Neural cell (in vitro differentiated cells): Measurements from ENCODE around the gene ANKRD65.

ENCODE experiments used
- EZH2 ChIP-seq: fragments of 200-600, 300-800 bp; shearing (Covaris generic), sonication (generic); IDR thresholded peaks from 2 replicates; pipeline ENCODE4 v1.6.1; 2014; ENCODE audit warnings: antibody characterized with exemption, low read length, borderline replicate concordance, mild to moderate bottlenecking; ENCODE audit not compliant: insufficient read depth, poor library complexity, severe bottlenecking
- MXI1 ChIP-seq: fragments of 450-650 bp; conservative IDR thresholded peaks from 2 replicates; pipeline ENCODE4 v1.6.1; 2014; ENCODE audit warnings: antibody characterized with exemption, mild to moderate bottlenecking; ENCODE audit not compliant: poor library complexity, severe bottlenecking
- POLR2AphosphoS5 ChIP-seq: IDR thresholded peaks from 2 replicates; pipeline ENCODE4 v1.6.1; 2012
- RAD21 ChIP-seq: fragments of 450-650 bp; conservative IDR thresholded peaks from 2 replicates; pipeline ENCODE4 v1.6.1; 2014; ENCODE audit warnings: antibody characterized with exemption, mild to moderate bottlenecking, moderate library complexity
- SMC3 ChIP-seq: fragments of 450-650 bp; conservative IDR thresholded peaks from 2 replicates; pipeline ENCODE4 v1.6.1; 2014; ENCODE audit warnings: antibody characterized with exemption, mild to moderate bottlenecking, moderate library complexity; ENCODE audit not compliant: poor library complexity
- TF ChIP-seq, protein P1 (sequence below): fragments of 450-650 bp; IDR thresholded peaks from 2 replicates; pipeline ENCODE4 v1.5.1; 2014; ENCODE audit warnings: antibody characterized with exemption, mild to moderate bottlenecking, moderate library complexity; ENCODE audit not compliant: poor library complexity, severe bottlenecking
- TF ChIP-seq, protein P2 (sequence below): IDR thresholded peaks from 2 replicates; pipeline ENCODE4 v1.6.1; 2012; ENCODE audit warnings: borderline replicate concordance

DNA sequence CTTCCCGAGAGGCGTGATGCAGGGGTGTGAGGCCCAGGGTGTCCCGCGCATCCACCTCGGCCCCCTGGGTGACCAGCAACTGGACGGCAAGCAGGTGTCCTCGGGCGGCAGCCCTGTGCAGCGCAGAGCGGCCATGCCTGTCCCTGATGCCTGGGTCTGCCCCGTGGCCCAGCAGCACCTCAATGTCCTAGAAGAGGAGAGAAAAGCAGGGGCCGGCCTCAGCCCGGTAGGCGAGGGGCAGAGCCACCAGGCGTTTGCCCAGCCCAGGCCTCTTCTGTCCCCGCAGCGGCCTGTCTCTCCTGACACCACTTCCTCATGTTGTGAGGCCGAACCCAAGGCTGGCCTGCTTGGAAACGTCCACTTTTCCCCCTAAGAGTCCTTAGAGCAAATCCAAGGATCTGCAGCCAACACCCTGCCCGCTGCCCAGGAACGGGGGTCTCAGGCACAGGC, 1.7 kb downstream of the ANKRD65 start:
- TF ChIP-seq POLR2AphosphoS5 (no peak), RAD21 (no peak), EZH2 (no peak), SMC3 (no peak), MXI1 (no peak)
- TF ChIP-seq, protein P1, sequence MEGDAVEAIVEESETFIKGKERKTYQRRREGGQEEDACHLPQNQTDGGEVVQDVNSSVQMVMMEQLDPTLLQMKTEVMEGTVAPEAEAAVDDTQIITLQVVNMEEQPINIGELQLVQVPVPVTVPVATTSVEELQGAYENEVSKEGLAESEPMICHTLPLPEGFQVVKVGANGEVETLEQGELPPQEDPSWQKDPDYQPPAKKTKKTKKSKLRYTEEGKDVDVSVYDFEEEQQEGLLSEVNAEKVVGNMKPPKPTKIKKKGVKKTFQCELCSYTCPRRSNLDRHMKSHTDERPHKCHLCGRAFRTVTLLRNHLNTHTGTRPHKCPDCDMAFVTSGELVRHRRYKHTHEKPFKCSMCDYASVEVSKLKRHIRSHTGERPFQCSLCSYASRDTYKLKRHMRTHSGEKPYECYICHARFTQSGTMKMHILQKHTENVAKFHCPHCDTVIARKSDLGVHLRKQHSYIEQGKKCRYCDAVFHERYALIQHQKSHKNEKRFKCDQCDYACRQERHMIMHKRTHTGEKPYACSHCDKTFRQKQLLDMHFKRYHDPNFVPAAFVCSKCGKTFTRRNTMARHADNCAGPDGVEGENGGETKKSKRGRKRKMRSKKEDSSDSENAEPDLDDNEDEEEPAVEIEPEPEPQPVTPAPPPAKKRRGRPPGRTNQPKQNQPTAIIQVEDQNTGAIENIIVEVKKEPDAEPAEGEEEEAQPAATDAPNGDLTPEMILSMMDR: no peak
- TF ChIP-seq, protein P2, sequence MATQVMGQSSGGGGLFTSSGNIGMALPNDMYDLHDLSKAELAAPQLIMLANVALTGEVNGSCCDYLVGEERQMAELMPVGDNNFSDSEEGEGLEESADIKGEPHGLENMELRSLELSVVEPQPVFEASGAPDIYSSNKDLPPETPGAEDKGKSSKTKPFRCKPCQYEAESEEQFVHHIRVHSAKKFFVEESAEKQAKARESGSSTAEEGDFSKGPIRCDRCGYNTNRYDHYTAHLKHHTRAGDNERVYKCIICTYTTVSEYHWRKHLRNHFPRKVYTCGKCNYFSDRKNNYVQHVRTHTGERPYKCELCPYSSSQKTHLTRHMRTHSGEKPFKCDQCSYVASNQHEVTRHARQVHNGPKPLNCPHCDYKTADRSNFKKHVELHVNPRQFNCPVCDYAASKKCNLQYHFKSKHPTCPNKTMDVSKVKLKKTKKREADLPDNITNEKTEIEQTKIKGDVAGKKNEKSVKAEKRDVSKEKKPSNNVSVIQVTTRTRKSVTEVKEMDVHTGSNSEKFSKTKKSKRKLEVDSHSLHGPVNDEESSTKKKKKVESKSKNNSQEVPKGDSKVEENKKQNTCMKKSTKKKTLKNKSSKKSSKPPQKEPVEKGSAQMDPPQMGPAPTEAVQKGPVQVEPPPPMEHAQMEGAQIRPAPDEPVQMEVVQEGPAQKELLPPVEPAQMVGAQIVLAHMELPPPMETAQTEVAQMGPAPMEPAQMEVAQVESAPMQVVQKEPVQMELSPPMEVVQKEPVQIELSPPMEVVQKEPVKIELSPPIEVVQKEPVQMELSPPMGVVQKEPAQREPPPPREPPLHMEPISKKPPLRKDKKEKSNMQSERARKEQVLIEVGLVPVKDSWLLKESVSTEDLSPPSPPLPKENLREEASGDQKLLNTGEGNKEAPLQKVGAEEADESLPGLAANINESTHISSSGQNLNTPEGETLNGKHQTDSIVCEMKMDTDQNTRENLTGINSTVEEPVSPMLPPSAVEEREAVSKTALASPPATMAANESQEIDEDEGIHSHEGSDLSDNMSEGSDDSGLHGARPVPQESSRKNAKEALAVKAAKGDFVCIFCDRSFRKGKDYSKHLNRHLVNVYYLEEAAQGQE: no peak
